Measurements from ENCODE around the gene NFYC. TPM values are rescaled to one million over a fixed set of nuclear protein-coding genes. Genes with fewer than 3 reads are reported as not detected.

NFYC gene
- total and polyA plus RNA-seq, 2 of the 8 experiments (the other 6 are each of a cell fraction or from before 2014, with no cell fraction given) = 54.1 to 124 TPM

DNA sequence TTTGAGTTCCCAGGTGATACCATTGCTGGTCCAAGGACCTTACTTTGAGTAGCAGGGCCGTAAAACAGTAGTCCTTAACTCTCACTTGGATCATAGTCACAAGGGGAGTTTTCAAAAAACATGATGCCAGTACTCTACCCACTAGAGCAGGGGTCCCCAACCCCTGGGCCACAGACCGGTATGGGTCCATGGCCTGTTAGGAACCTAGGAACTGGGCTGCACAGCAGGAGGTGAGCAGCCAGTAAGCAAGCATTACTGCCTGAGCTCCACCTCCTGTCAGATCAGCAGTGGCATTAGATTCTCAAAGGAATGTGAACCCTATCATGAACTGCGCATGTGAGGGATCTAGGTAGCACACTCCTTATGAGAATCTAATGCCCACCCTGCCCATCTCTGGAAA is 52.4 kb downstream of the NFYC start:
- Histone ChIP-seq H3K23me2 (ENCODE audit: low read depth, low read length) (no peaks in the 10 kb centered on the region), H3K4ac (replicated peaks; ENCODE audit: insufficient read length, low read depth, low read length) (no peak overlapping the region), H3K4me2 (ENCODE audit: insufficient read depth in 1 of 2, low read depth in 2 of 2, low read length in 2 of 2) (no peak overlapping the region), H2BK20ac (ENCODE audit: low read length) (no peak overlapping the region), H3K23ac (ENCODE audit: insufficient read length) (no peak overlapping the region), H4K20me1 (replicated peaks in 1 of 2; ENCODE audit: control insufficient read depth in 1 of 2, insufficient read depth in 2 of 2, low read length in 2 of 2) (peaks cover 5 to 6% of the 10 kb centered on the region in 2 experiments), H2BK5ac (ENCODE audit: low read depth, low read length) (no peak overlapping the region), H3K9ac (replicated peaks in 1 of 4; ENCODE audit: extremely low read depth in 1 of 4, low read depth in 3 of 4, low read length in 3 of 4) (no peak overlapping the region), H3K18ac (ENCODE audit: extremely low read depth, low read length) (no peak overlapping the region), H4K8ac (ENCODE audit: extremely low read depth, insufficient read depth, low read length) (no peak overlapping the region), H3K79me1 (ENCODE audit: low read depth, low read length) (peaks cover 7% of the 10 kb centered on the region; the same call in 1 of the 2 replicates), H2AFZ (ENCODE audit: low read length) (no peak overlapping the region), H3K27me3 (replicated peaks in 1 of 4; ENCODE audit: control insufficient read depth in 3 of 4, extremely low read depth in 1 of 4, insufficient read depth in 3 of 4, low read length in 3 of 4) (no peaks in the 10 kb centered on the region), H3K79me2 (ENCODE audit: control insufficient read depth in 1 of 2, insufficient read depth in 2 of 2, low read length in 2 of 2) (peaks cover 0 to 11% of the 10 kb centered on the region in 2 experiments; a peak in 1 of 4 replicates), H3K9me3 (ENCODE audit: insufficient read depth in 2 of 2, low read depth in 1 of 2, low read length in 1 of 2) (no peaks in the 10 kb centered on the region), H3K4me1 (replicated peaks in 1 of 4; ENCODE audit: control insufficient read depth in 3 of 4, insufficient read depth in 4 of 4, low read length in 3 of 4) (no peaks in the 10 kb centered on the region), H2AK5ac (ENCODE audit: low read depth, low read length) (no peak overlapping the region), H4K5ac (ENCODE audit: insufficient read length, low read depth, low read length) (no peak overlapping the region), H4K91ac (replicated peaks; ENCODE audit: insufficient read length, low read length) (no peak overlapping the region), H3K56ac (replicated peaks; ENCODE audit: insufficient read length, low read depth, low read length) (no peak overlapping the region), H3K4me3 (ENCODE audit: extremely low read depth in 1 of 4, insufficient read depth in 2 of 4, low read depth in 3 of 4, low read length in 4 of 4) (no peak overlapping the region), H3K14ac (ENCODE audit: insufficient read length) (no peak overlapping the region), H2BK12ac (ENCODE audit: low read depth, low read length) (no peak overlapping the region), H2BK15ac (ENCODE audit: low read length) (no peak overlapping the region), H2BK120ac (replicated peaks; ENCODE audit: low read depth, low read length) (no peak overlapping the region), H3K27ac (ENCODE audit: low read depth, low read length) (no peak overlapping the region), H3K36me3 (ENCODE audit: control insufficient read depth in 2 of 4, insufficient read depth in 4 of 4, low read length in 3 of 4) (peaks cover 0 to 59% (median 24%) of the 10 kb centered on the region in 4 experiments; a peak in 5 of 8 replicates)
- POLR2A ChIA-PET (ENCODE audit: partially characterized antibody) = interaction anchor here (1.3 to 3.1 kb wide), 2 partner anchors 52 to 81 kb away, joined by 3 to 12 read pairs; partner anchors contain the start of gene NFYC
- no peak for DNase-seq (ENCODE audit: low read depth in 1 of 2, low spot score in 2 of 2)
- WGBS, 2 experiments (ENCODE audit: extremely low coverage in 1 of 2, insufficient coverage in 1 of 2, insufficient read length in 1 of 2, insufficient replicate concordance in 2 of 2, low coverage in 1 of 2, low lambda C conversion rate in 2 of 2, missing lambda C conversion rate in 1 of 2) = 89% methylated on average over 3 of the region's 3 CpGs; no CpG with 5 or more reads in 1 of the 2 experiments
- FAIRE-seq = no peak
- CTCF ChIA-PET (ENCODE audit: partially characterized antibody) = interaction anchor here (0.9 to 2.2 kb wide), 2 partner anchors 40 to 105 kb away, joined by 3 to 5 read pairs; no protein-coding TSS in a partner anchor
- TF ChIP-seq FOSL1 (IDR thresholded peaks at IDR 0.05; ENCODE audit: insufficient read depth, low read depth, low read length) = no peak
- TF ChIP-seq EZH2 (IDR thresholded peaks at IDR 0.05; ENCODE audit: low read depth, low read length, severe bottlenecking) = no peak
- TF ChIP-seq POLR2AphosphoS5 (IDR thresholded peaks at IDR 0.05; ENCODE audit: low read depth, low read length) = peak; percentile 29; the same call in 1 of the 2 replicates
- TF ChIP-seq JUND (IDR thresholded peaks at IDR 0.05; ENCODE audit: low read length) = no peak
- TF ChIP-seq EGR1 (IDR thresholded peaks at IDR 0.05; ENCODE audit: borderline replicate concordance, low read depth, low read length) = no peak
